KMS-11 (cell line): ENCODE data around the gene TUBGCP2.

Experiments used
- H2AFZ ChIP-seq: fragments of 200-600 bp; sonication (generic); 2 replicates; pipeline ENCODE4 v1.6.1; 2016; ENCODE audit warnings: antibody characterized with exemption, mixed run types, low read depth
- H3K27ac ChIP-seq: fragments of 200-600 bp; sonication (generic); 2 replicates; pipeline ENCODE4 v1.6.1; 2016; ENCODE audit warnings: mild to moderate bottlenecking, mixed run types
- H3K27me3 ChIP-seq: fragments of 200-600 bp; sonication (generic); 2 replicates; pipeline ENCODE4 v1.6.1; 2017; ENCODE audit warnings: mild to moderate bottlenecking, low read depth, mixed run types, moderate library complexity; ENCODE audit not compliant: insufficient read depth
- H3K36me3 ChIP-seq: fragments of 200-600 bp; sonication (generic); 2 replicates; pipeline ENCODE4 v1.6.1; 2017; ENCODE audit warnings: mild to moderate bottlenecking, mixed run types; ENCODE audit not compliant: insufficient read depth
- H3K4me1 ChIP-seq: fragments of 200-600 bp; sonication (generic); 2 replicates; pipeline ENCODE4 v1.6.1; 2016; ENCODE audit warnings: mild to moderate bottlenecking, low read depth, mixed run types; ENCODE audit not compliant: poor library complexity, severe bottlenecking
- H3K4me2 ChIP-seq: fragments of 200-600 bp; sonication (generic); 2 replicates; pipeline ENCODE4 v1.7.0; 2016; ENCODE audit warnings: mild to moderate bottlenecking, mixed run types
- H3K4me3 ChIP-seq: fragments of 200-600 bp; sonication (generic); IDR thresholded peaks from 2 replicates; pipeline ENCODE4 v1.6.1; 2017; ENCODE audit warnings: low read depth, low read length, mixed read lengths; ENCODE audit not compliant: insufficient read depth
- H3K79me2 ChIP-seq: fragments of 200-600 bp; sonication (generic); 2 replicates; pipeline ENCODE4 v1.6.1; 2016; ENCODE audit warnings: low read depth, mixed run types; ENCODE audit not compliant: insufficient read depth
- H3K9ac ChIP-seq: fragments of 200-600 bp; sonication (generic); 2 replicates; pipeline ENCODE4 v1.6.1; 2016; ENCODE audit warnings: mild to moderate bottlenecking, mixed run types
- H4K20me1 ChIP-seq: fragments of 200-600 bp; sonication (generic); 2 replicates; pipeline ENCODE4 v1.6.1; 2016; ENCODE audit warnings: mild to moderate bottlenecking, mixed run types; ENCODE audit not compliant: insufficient read depth
- CTCF ChIP-seq: fragments of 200-600 bp; sonication (generic); conservative IDR thresholded peaks from 2 replicates; pipeline ENCODE4 v1.6.1; 2017; ENCODE audit warnings: low read depth, mild to moderate bottlenecking, antibody characterized with exemption, low read length, moderate library complexity, mixed read lengths

The TUBGCP2 gene

GRCh38 chr10:133258818-133259601 lies 49.7 kb downstream of the TUBGCP2 start:
- peak overlapping the region; percentile 25; the same call in 1 of the 2 replicates for H3K4me2 ChIP-seq
- no peaks in the 10 kb centered on the region for H4K20me1 ChIP-seq
- no peaks in the 10 kb centered on the region for H3K36me3 ChIP-seq
- H3K79me2 ChIP-seq: no peaks in the 10 kb centered on the region
- peak overlapping the region; percentile 22; the same call in 1 of the 2 replicates for H2AFZ ChIP-seq
- H3K4me3 ChIP-seq: no peak overlapping the region
- H3K4me1 ChIP-seq: peaks cover 36% of the 10 kb centered on the region
- peaks cover under 1% of the 10 kb centered on the region; the same call in 1 of the 2 replicates for H3K27me3 ChIP-seq
- H3K27ac ChIP-seq: no peak overlapping the region
- no peak for TF ChIP-seq CTCF
- no peak overlapping the region for H3K9ac ChIP-seq

GRCh38 chr10:133258066-133258817 lies 50.4 kb downstream of the TUBGCP2 start:
- Histone ChIP-seq H3K79me2 (no peaks in the 10 kb centered on the region), H3K4me2 (peak overlapping the region; percentile 2; the same call in 1 of the 2 replicates), H3K4me1 (peaks cover 36% of the 10 kb centered on the region), H3K36me3 (no peaks in the 10 kb centered on the region), H3K9ac (no peak overlapping the region; the same call in 1 of the 2 replicates), H3K27me3 (peaks cover 8% of the 10 kb centered on the region; the same call in 1 of the 2 replicates), H3K27ac (peak overlapping the region; percentile 36; the same call in 1 of the 2 replicates), H2AFZ (peak overlapping the region; percentile 38; the same call in 1 of the 2 replicates), H4K20me1 (no peaks in the 10 kb centered on the region), H3K4me3 (no peak overlapping the region)
- TF ChIP-seq CTCF: no peak

GRCh38 chr10:133257489-133258065 lies 51.1 kb downstream of the TUBGCP2 start:
- Histone ChIP-seq H3K79me2 (no peaks in the 10 kb centered on the region), H2AFZ (peak overlapping the region; percentile 38; the same call in 1 of the 2 replicates), H3K27me3 (peaks cover 12% of the 10 kb centered on the region; the same call in 1 of the 2 replicates), H3K36me3 (no peaks in the 10 kb centered on the region), H3K4me3 (no peak overlapping the region), H4K20me1 (no peaks in the 10 kb centered on the region), H3K27ac (peak overlapping the region; percentile 36; the same call in 1 of the 2 replicates), H3K4me2 (peak overlapping the region; percentile 2; the same call in 1 of the 2 replicates), H3K9ac (peak overlapping the region; percentile 27; the same call in 1 of the 2 replicates), H3K4me1 (peaks cover 35% of the 10 kb centered on the region)
- no peak for TF ChIP-seq CTCF

- no peak overlapping the region for H3K4me3 ChIP-seq
- H3K4me2 ChIP-seq: no peak overlapping the region
- H3K79me2 ChIP-seq: no peaks in the 10 kb centered on the region
- H3K27me3 ChIP-seq: peaks cover 24% of the 10 kb centered on the region; the same call in 1 of the 2 replicates
- H3K27ac ChIP-seq: no peak overlapping the region
- TF ChIP-seq CTCF: no peak
- H3K36me3 ChIP-seq: no peaks in the 10 kb centered on the region
- H2AFZ ChIP-seq: no peak overlapping the region
- peaks cover 23% of the 10 kb centered on the region for H3K4me1 ChIP-seq
- H4K20me1 ChIP-seq: no peaks in the 10 kb centered on the region
- H3K9ac ChIP-seq: no peak overlapping the region
These were observed 53.3 kb downstream of the TUBGCP2 start for GRCh38 chr10:133255323-133255722.
